SU-DHL-6 (cell line): ENCODE data around the gene CNTNAP1.

Source experiments
- H2AFZ ChIP-seq: fragments of 200-600 bp; sonication (generic); 2 replicates; pipeline ENCODE4 v1.6.1; 2014; ENCODE audit warnings: low read depth, mild to moderate bottlenecking, moderate library complexity, mixed read lengths, antibody characterized with exemption, low read length; ENCODE audit not compliant: severe bottlenecking
- H3F3A ChIP-seq: fragments of 200-600 bp; shearing (Covaris generic); 2 replicates; pipeline ENCODE4 v1.6.0; 2016; ENCODE audit warnings: antibody characterized with exemption, mild to moderate bottlenecking; ENCODE audit not compliant: insufficient read depth
- H3K27ac ChIP-seq: fragments of 200-600 bp; sonication (generic); 2 replicates; pipeline ENCODE4 v1.5.1; 2016; ENCODE audit warnings: low read depth, mild to moderate bottlenecking, low read length, moderate library complexity, mixed read lengths
- H3K27me3 ChIP-seq: fragments of 200-600 bp; sonication (generic), shearing (Covaris generic); 2 replicates; pipeline ENCODE4 v1.6.0; 2014; ENCODE audit warnings: mild to moderate bottlenecking, low read length
- H3K36me3 ChIP-seq: fragments of 200-600 bp; sonication (generic); 2 replicates; pipeline ENCODE4 v1.6.1; 2014; ENCODE audit warnings: mild to moderate bottlenecking, low read length, mixed read lengths
- H3K4me2 ChIP-seq: fragments of 300-600, 200-600 bp; shearing (Covaris generic), sonication (generic); 2 replicates; pipeline ENCODE4 v1.6.0; 2014; ENCODE audit warnings: low read length, low read depth, mild to moderate bottlenecking; ENCODE audit not compliant: poor library complexity, severe bottlenecking
- H3K4me3 ChIP-seq: fragments of 200-600 bp; sonication (generic); 2 replicates; pipeline ENCODE4 v1.5.1; 2014; ENCODE audit warnings: antibody characterized with exemption, low read length, mild to moderate bottlenecking, mixed read lengths; ENCODE audit not compliant: insufficient read depth, poor library complexity, severe bottlenecking
- H3K79me2 ChIP-seq: fragments of 200-600 bp; sonication (generic); 2 replicates; pipeline ENCODE4 v1.6.1; 2014; ENCODE audit warnings: mild to moderate bottlenecking, low read length, moderate library complexity; ENCODE audit not compliant: insufficient read depth
- H3K9ac ChIP-seq: fragments of 200-600 bp; sonication (generic); 2 replicates; pipeline ENCODE4 v1.7.0; 2014; ENCODE audit warnings: mild to moderate bottlenecking, low read length
- H3K9me2 ChIP-seq: fragments of 200-600 bp; sonication (generic); replicated peaks from 2 replicates; pipeline ENCODE4 v1.6.1; 2014; ENCODE audit warnings: low read length; ENCODE audit not compliant: insufficient read depth
- H3K9me3 ChIP-seq: fragments of 200-600 bp; sonication (generic); 2 replicates; pipeline ENCODE4 v1.6.1; 2014; ENCODE audit warnings: low read length, mixed read lengths; ENCODE audit not compliant: insufficient read depth
- H4K20me1 ChIP-seq: fragments of 200-600 bp; sonication (generic); 2 replicates; pipeline ENCODE4 v1.6.1; 2014; ENCODE audit warnings: low read depth, mild to moderate bottlenecking, antibody characterized with exemption, low read length, moderate library complexity, mixed read lengths
- CTCF ChIP-seq: fragments of 200-600 bp; sonication (generic); IDR thresholded peaks from one replicate; pipeline ENCODE4 v1.5.1; 2017; ENCODE audit warnings: antibody characterized with exemption, mild to moderate bottlenecking, low read length, moderate library complexity; ENCODE audit not compliant: insufficient read depth, poor library complexity, severe bottlenecking
- EZH2phosphoT487 ChIP-seq: fragments of 200-600 bp; sonication (generic), shearing (Covaris generic); conservative IDR thresholded peaks from 2 replicates; pipeline ENCODE4 v1.6.1; 2018; ENCODE audit warnings: mild to moderate bottlenecking, antibody characterized with exemption, low read length, moderate library complexity, mixed read lengths

Gene CNTNAP1

GRCh38 chr17:42673885-42674754 lies 8.2 kb upstream of the CNTNAP1 start:
- Histone ChIP-seq H2AFZ (no peak overlapping the region), H3K79me2 (no peaks in the 10 kb centered on the region), H3K9me2 (no peaks in the 10 kb centered on the region), H3K27ac (no peak overlapping the region), H3K27me3 (no peaks in the 10 kb centered on the region), H3K4me3 (no peak overlapping the region), H3K9me3 (no peaks in the 10 kb centered on the region), H3F3A (peaks cover 7% of the 10 kb centered on the region; the same call in 1 of the 2 replicates), H3K36me3 (no peaks in the 10 kb centered on the region), H3K9ac (no peak overlapping the region), H3K4me2 (no peak overlapping the region), H4K20me1 (no peaks in the 10 kb centered on the region)
- no peak for TF ChIP-seq EZH2phosphoT487
- peak; percentile 74 for TF ChIP-seq CTCF

- peak overlapping the region; percentile 71 for H3K4me2 ChIP-seq
- H3K27me3 ChIP-seq: no peaks in the 10 kb centered on the region
- no peaks in the 10 kb centered on the region for H3K9me3 ChIP-seq
- H2AFZ ChIP-seq: no peak overlapping the region
- H3K27ac ChIP-seq: no peak overlapping the region
- no peaks in the 10 kb centered on the region for H4K20me1 ChIP-seq
- no peaks in the 10 kb centered on the region for H3K79me2 ChIP-seq
- H3F3A ChIP-seq: peaks cover 11% of the 10 kb centered on the region; the same call in 1 of the 2 replicates
- H3K9me2 ChIP-seq: no peaks in the 10 kb centered on the region
- H3K36me3 ChIP-seq: no peaks in the 10 kb centered on the region
- no peak overlapping the region for H3K4me3 ChIP-seq
- peak overlapping the region; percentile 73; the same call in 1 of the 2 replicates for H3K9ac ChIP-seq
- TF ChIP-seq CTCF (no peak), EZH2phosphoT487 (no peak)
These were observed 7.5 kb upstream of the CNTNAP1 start for GRCh38 chr17:42674755-42675347.

GRCh38 chr17:42675348-42675964 lies 6.9 kb upstream of the CNTNAP1 start:
- Histone ChIP-seq H3K9me2 (no peaks in the 10 kb centered on the region), H3K27ac (no peak overlapping the region), H3F3A (peaks cover 11% of the 10 kb centered on the region; the same call in 1 of the 2 replicates), H3K36me3 (no peaks in the 10 kb centered on the region), H3K4me2 (peak overlapping the region; percentile 71), H3K9me3 (no peaks in the 10 kb centered on the region), H4K20me1 (no peaks in the 10 kb centered on the region), H3K9ac (peak overlapping the region; percentile 73), H3K27me3 (no peaks in the 10 kb centered on the region), H2AFZ (no peak overlapping the region), H3K79me2 (no peaks in the 10 kb centered on the region), H3K4me3 (peak overlapping the region; percentile 72)
- no peak for TF ChIP-seq CTCF
- TF ChIP-seq EZH2phosphoT487: no peak
